PC-3 (cell line): ENCODE results near the gene SCAMP3.

Experiments
- EZH2 ChIP-seq: fragments of 300-600 bp; sonication (generic); IDR thresholded peaks from one replicate; pipeline ENCODE4 v1.6.1; 2017; ENCODE audit warnings: antibody characterized with exemption, mild to moderate bottlenecking, low read length; ENCODE audit not compliant: unreplicated experiment
- EZH2phosphoT487 ChIP-seq: fragments of 300-600 bp; sonication (generic); IDR thresholded peaks from 2 replicates; pipeline ENCODE4 v1.6.1; 2018; ENCODE audit warnings: mild to moderate bottlenecking, antibody characterized with exemption, low read length, borderline replicate concordance
- TF ChIP-seq, protein P1 (sequence below): fragments of 300-600 bp; sonication (generic); conservative IDR thresholded peaks from 2 replicates; pipeline ENCODE4 v1.5.1; 2017; ENCODE audit warnings: antibody characterized with exemption, low read depth, mild to moderate bottlenecking, low read length

DNA sequence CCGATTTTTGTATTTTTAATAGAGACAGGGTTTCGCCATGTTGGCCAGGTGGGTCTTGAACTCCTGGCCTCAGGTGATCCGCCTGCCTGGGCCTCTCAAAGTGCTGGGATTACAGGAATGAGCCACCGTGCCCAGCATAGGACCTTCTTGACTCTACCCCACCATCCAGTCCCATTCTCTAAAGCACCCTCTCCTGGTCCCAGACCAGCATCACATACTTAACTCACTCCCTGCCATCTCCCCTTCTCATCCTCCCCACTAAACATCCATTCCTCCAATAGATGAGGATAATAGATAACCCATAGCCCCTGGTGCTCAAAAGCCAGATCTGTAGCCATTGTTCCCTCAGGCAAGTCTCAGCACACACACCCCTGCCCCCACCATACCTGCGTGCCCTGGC lies 9.0 kb downstream of the SCAMP3 start:
- TF ChIP-seq, protein P1, sequence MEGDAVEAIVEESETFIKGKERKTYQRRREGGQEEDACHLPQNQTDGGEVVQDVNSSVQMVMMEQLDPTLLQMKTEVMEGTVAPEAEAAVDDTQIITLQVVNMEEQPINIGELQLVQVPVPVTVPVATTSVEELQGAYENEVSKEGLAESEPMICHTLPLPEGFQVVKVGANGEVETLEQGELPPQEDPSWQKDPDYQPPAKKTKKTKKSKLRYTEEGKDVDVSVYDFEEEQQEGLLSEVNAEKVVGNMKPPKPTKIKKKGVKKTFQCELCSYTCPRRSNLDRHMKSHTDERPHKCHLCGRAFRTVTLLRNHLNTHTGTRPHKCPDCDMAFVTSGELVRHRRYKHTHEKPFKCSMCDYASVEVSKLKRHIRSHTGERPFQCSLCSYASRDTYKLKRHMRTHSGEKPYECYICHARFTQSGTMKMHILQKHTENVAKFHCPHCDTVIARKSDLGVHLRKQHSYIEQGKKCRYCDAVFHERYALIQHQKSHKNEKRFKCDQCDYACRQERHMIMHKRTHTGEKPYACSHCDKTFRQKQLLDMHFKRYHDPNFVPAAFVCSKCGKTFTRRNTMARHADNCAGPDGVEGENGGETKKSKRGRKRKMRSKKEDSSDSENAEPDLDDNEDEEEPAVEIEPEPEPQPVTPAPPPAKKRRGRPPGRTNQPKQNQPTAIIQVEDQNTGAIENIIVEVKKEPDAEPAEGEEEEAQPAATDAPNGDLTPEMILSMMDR, result peak; percentile 33
- no peak for TF ChIP-seq EZH2
- TF ChIP-seq EZH2phosphoT487, result no peak
